AG04450 (cell line): ENCODE data around the gene CSGALNACT2. TPM values are rescaled to one million over a fixed set of nuclear protein-coding genes. Genes with fewer than 3 reads are reported as not detected.

Source experiments
- CTCF ChIA-PET: fragments of 300-600, 350-600 bp; formaldehyde crosslinking; extraction: SDS; loops from one replicate; lab custom pipeline; 2022; ENCODE audit warnings: antibody characterized with exemption, inconsistent platforms; lab: Charles Lee
- POLR2A ChIA-PET: fragments of 350-600 bp; formaldehyde crosslinking; extraction: SDS; loops from one replicate; lab custom pipeline; 2021; ENCODE audit warnings: antibody characterized with exemption, inconsistent platforms; lab: Yijun Ruan, JAX
- DNase-seq: peaks from one replicate; pipeline ENCODE4 v3.0.0-alpha.2; 2011; ENCODE audit warnings: low read depth, low spot score
- H3K27ac ChIP-seq: one replicate; pipeline ENCODE4 v1.5.1; 2012; ENCODE audit warnings: low read depth, low read length, control low read depth
- H3K27me3 ChIP-seq: one replicate; pipeline ENCODE4 v1.6.0; 2012; ENCODE audit warnings: low read length; ENCODE audit not compliant: control insufficient read depth, insufficient read depth
- H3K4me3 ChIP-seq: 2 replicates; pipeline ENCODE4 v1.5.1; 2011; ENCODE audit warnings: mild to moderate bottlenecking, low read depth, low read length, control low read depth
- H3K9me3 ChIP-seq: 2 replicates; pipeline ENCODE4 v1.5.1; 2012; ENCODE audit warnings: low read length; ENCODE audit not compliant: control insufficient read depth, insufficient read depth
- CTCF ChIP-seq: IDR thresholded peaks from 2 replicates; pipeline ENCODE4 v1.5.1; 2011; ENCODE audit warnings: low read depth, low read length, control low read depth, inconsistent platforms
- polyA plus RNA-seq: library from polyadenylated mRNA; depleted of rRNA; stranded (reverse); fragments of >200 nt; gene quantifications from 2 replicates; pipeline ENCODE4 v1.2.3, GENCODE V29; 2011

Gene CSGALNACT2
- polyA plus RNA-seq, 1 experiment, result 23.0 TPM

GRCh38 chr10:43223056-43223455 lies 84.8 kb downstream of the CSGALNACT2 start:
- H3K4me3 ChIP-seq, result no peak overlapping the region
- POLR2A ChIA-PET, result no interaction called here
- CTCF ChIA-PET, result no interaction called here
- TF ChIP-seq CTCF, result no peak
- no peak overlapping the region for H3K27ac ChIP-seq
- DNase-seq, result no peak
- H3K27me3 ChIP-seq, result peaks cover 31% of the 10 kb centered on the region
- H3K9me3 ChIP-seq, result no peaks in the 10 kb centered on the region

- TF ChIP-seq CTCF, result no peak
- H3K27me3 ChIP-seq, result peaks cover 32% of the 10 kb centered on the region
- H3K9me3 ChIP-seq, result no peaks in the 10 kb centered on the region
- DNase-seq, result no peak
- H3K27ac ChIP-seq, result no peak overlapping the region
- ChIA-PET CTCF (no interaction called here), POLR2A (no interaction called here)
- H3K4me3 ChIP-seq, result no peak overlapping the region
These were observed 86.1 kb downstream of the CSGALNACT2 start for GRCh38 chr10:43224321-43224720.

- Histone ChIP-seq H3K9me3 (no peaks in the 10 kb centered on the region; the same call in 1 of the 2 replicates), H3K27ac (no peak overlapping the region), H3K27me3 (peaks cover 32% of the 10 kb centered on the region), H3K4me3 (no peak overlapping the region)
- no peak for DNase-seq
- ChIA-PET POLR2A (no interaction called here), CTCF (no interaction called here)
- TF ChIP-seq CTCF, result no peak
These were observed 87.0 kb downstream of the CSGALNACT2 start for GRCh38 chr10:43225004-43225786.

- no peaks in the 10 kb centered on the region; the same call in 1 of the 2 replicates for H3K9me3 ChIP-seq
- ChIA-PET POLR2A (no interaction called here), CTCF (no interaction called here)
- no peak overlapping the region for H3K4me3 ChIP-seq
- no peak for DNase-seq
- no peak overlapping the region for H3K27ac ChIP-seq
- TF ChIP-seq CTCF, result no peak
- peaks cover 38% of the 10 kb centered on the region for H3K27me3 ChIP-seq
These were observed 87.5 kb downstream of the CSGALNACT2 start for GRCh38 chr10:43225787-43226153.

GRCh38 chr10:43226441-43226840 lies 88.2 kb downstream of the CSGALNACT2 start:
- peaks cover 41% of the 10 kb centered on the region for H3K27me3 ChIP-seq
- no peak overlapping the region for H3K27ac ChIP-seq
- H3K9me3 ChIP-seq, result no peaks in the 10 kb centered on the region; the same call in 1 of the 2 replicates
- no peak for DNase-seq
- no peak overlapping the region for H3K4me3 ChIP-seq
- CTCF ChIA-PET, result interaction anchor here (0.7 kb wide), 1 partner anchor 153 kb away, joined by 3 read pairs; no protein-coding TSS in a partner anchor
- POLR2A ChIA-PET, result no interaction called here
- no peak for TF ChIP-seq CTCF
